ENCODE data around the gene CNNM3.

- TF ChIP-seq CTCF (IDR thresholded peaks at IDR 0.05) (no peak), POLR2A (IDR thresholded peaks at IDR 0.05) (no peak)
Observed at GRCh38 chr2:96866149-96866548, 50.1 kb downstream of the CNNM3 start.
